Adipocyte (in vitro differentiated cells): ENCODE results near the gene CHMP1B.

Experiments used
- DNase-seq: peaks from one replicate; pipeline ENCODE4 v3.0.0-alpha.2; 2015; ENCODE audit warnings: low read depth
- H3K27me3 ChIP-seq: replicated peaks from 2 replicates; pipeline ENCODE4 v1.7.0; 2013; ENCODE audit warnings: mild to moderate bottlenecking, low read length, moderate library complexity; ENCODE audit not compliant: control insufficient read depth, insufficient read depth
- H3K36me3 ChIP-seq: 2 replicates; pipeline ENCODE4 v1.7.0; 2013; ENCODE audit warnings: low read length, mild to moderate bottlenecking, moderate library complexity; ENCODE audit not compliant: control insufficient read depth, insufficient read depth, severe bottlenecking
- H3K4me1 ChIP-seq: 2 replicates; pipeline ENCODE4 v1.7.0; 2013; ENCODE audit warnings: mild to moderate bottlenecking, low read length, moderate library complexity; ENCODE audit not compliant: control insufficient read depth, insufficient read depth
- H3K4me3 ChIP-seq: 2 replicates; pipeline ENCODE4 v1.7.0; 2013; ENCODE audit warnings: mild to moderate bottlenecking, low read length, moderate library complexity
- H3K9ac ChIP-seq: 2 replicates; pipeline ENCODE4 v1.7.0; 2013; ENCODE audit warnings: mild to moderate bottlenecking, low read length, moderate library complexity
- H3K9me3 ChIP-seq: 2 replicates; pipeline ENCODE4 v1.7.0; 2013; ENCODE audit warnings: mild to moderate bottlenecking, low read length, moderate library complexity; ENCODE audit not compliant: control insufficient read depth

Gene CHMP1B

DNA sequence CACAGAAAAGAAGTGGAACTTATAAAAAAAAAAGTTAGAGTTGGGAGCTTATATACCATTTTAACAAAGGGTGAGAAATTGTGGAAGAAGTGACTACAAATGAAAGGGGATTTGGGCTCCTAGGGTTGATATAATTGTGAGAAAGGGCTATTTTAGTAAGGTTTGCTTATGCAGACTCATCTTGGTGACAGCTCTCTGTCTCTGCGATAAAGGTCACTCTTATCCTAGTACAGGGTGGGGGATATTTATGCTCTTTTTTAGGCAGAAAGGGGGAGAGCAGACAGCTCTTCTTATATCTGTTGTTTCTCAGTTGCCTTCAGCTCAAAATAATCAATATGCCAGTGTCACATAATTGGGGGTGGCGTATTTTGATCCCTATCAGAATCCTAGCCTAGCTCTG, 31.3 kb upstream of the CHMP1B start:
- H3K27me3 ChIP-seq, result no peaks in the 10 kb centered on the region
- no peaks in the 10 kb centered on the region for H3K36me3 ChIP-seq
- H3K4me3 ChIP-seq, result no peak overlapping the region
- DNase-seq, result no peak
- H3K9me3 ChIP-seq, result peaks cover 3% of the 10 kb centered on the region
- no peaks in the 10 kb centered on the region for H3K4me1 ChIP-seq
- no peak overlapping the region for H3K9ac ChIP-seq

DNA sequence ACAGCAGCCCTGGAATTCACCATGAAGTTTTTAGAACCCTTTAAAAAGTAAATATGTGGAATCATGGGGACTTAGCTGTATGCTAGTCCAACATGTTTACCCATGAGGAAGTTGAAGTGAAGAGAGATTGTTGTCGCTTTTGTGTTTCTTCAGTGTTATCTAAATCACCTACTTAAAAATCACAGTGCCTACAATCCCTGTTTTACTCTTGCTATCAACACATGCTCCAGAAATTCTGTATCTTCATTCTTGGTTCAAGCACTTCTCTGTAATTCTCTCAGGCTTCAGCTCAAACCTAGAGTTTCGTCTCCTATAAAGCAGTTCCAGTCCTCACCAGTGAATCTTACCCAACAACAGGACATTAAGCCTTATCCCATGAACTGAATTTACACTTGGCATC, 30.5 kb upstream of the CHMP1B start:
- Histone ChIP-seq H3K9ac (no peak overlapping the region), H3K36me3 (no peaks in the 10 kb centered on the region), H3K4me1 (no peaks in the 10 kb centered on the region), H3K9me3 (peaks cover 3% of the 10 kb centered on the region), H3K27me3 (no peaks in the 10 kb centered on the region), H3K4me3 (no peak overlapping the region)
- no peak for DNase-seq

DNA sequence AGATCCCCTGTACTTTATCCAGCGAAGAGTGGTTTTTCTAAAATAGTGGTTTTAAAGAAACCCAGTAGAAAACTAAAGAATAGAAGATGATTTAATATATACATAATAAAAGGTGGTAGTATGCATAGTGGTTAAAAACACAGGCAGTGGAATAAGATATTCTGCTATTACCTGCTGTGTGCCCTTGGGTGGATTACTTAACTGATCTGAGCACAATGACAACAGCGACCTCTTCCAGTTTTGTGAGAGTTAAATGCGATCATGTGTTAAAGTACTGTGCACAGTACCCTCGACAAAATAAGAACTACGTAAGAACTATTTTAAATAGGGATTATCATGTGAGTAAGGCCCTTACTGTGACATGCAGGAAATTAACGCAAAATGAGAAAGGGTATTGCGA, 30.0 kb upstream of the CHMP1B start:
- no peaks in the 10 kb centered on the region for H3K4me1 ChIP-seq
- H3K9me3 ChIP-seq, result peaks cover 3% of the 10 kb centered on the region
- DNase-seq, result no peak
- H3K27me3 ChIP-seq, result no peaks in the 10 kb centered on the region
- no peaks in the 10 kb centered on the region for H3K36me3 ChIP-seq
- no peak overlapping the region for H3K9ac ChIP-seq
- H3K4me3 ChIP-seq, result no peak overlapping the region

DNA sequence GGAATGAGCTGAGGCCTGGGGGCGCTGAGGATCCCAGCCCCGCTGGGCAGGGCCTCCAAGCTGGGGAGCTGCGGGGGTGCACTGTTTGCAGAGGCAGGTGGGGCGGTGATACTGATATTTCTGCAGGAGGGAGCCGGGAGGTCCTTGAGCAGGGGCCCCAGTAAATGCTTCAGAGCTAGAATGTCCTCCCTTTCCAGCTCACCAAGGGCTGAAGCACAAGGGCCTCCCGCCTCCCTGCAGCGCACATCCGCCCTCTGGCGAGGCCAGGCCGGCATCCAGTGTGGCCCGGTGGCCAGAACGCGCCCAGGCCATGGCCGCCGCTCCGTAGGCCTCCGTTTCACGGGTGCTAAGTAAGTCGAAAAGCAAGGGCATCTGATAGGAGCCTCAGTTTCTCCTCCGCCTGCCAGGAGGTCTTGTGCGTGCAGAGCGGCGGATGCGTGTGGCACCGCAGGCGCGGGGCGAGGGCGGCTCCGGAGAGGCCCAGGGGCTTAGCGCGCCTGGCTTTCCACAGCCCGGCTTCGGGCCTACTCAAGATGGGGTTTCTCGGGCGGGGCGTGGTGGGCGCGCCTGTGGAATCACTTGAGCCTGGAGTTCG, 29.5 kb upstream of the CHMP1B start:
- Histone ChIP-seq H3K9ac (no peak overlapping the region), H3K36me3 (no peaks in the 10 kb centered on the region), H3K9me3 (peaks cover 3% of the 10 kb centered on the region), H3K27me3 (no peaks in the 10 kb centered on the region), H3K4me1 (no peaks in the 10 kb centered on the region), H3K4me3 (no peak overlapping the region)
- DNase-seq, result no peak

- no peak overlapping the region for H3K4me3 ChIP-seq
- H3K4me1 ChIP-seq, result no peaks in the 10 kb centered on the region
- no peak for DNase-seq
Observed at GRCh38 chr18:11823545-11823944, 27.7 kb upstream of the CHMP1B start.

GRCh38 chr18:11826836-11827235, 24.4 kb upstream of the CHMP1B start:
- Histone ChIP-seq H3K9ac (no peak overlapping the region), H3K36me3 (no peaks in the 10 kb centered on the region), H3K4me1 (no peaks in the 10 kb centered on the region), H3K27me3 (no peaks in the 10 kb centered on the region), H3K4me3 (no peak overlapping the region), H3K9me3 (no peaks in the 10 kb centered on the region)
- DNase-seq, result no peak

More at GRCh38 chr18:11823545-11823944, 27.7 kb upstream of the CHMP1B start:
- H3K9me3 ChIP-seq, result peaks cover 3% of the 10 kb centered on the region
- H3K27me3 ChIP-seq, result no peaks in the 10 kb centered on the region
- no peaks in the 10 kb centered on the region for H3K36me3 ChIP-seq
- H3K9ac ChIP-seq, result no peak overlapping the region

DNA sequence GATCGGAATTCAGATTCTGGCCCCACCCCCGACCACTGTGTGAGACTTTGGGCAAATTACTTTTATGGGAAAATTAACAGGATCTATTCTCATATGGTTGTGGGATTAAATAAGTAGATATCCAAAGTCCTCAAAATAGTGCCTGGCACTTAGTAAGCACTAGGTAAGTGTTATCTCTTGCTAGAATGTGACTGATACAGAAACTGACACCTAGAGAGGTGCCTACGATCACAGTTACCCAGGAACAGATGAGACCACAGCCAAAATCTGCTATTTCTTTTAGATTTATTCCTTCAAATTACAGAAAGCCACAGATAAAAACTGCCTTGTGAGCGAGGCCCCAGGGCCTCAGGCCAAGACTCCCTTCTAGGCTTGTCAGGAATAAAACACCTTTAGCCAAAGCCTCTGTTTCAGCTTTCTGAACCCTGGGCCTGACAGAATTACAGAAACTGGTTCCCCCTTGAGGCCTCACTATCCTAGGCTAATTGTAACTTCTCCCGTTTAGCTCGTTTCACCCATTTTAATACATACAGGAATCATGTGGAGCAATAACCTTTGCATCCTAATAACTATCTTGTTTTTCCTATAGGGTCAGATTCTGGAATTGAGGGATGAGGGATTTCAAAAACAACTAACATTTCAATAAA, 22.3 kb upstream of the CHMP1B start:
- no peak for DNase-seq
- Histone ChIP-seq H3K27me3 (no peaks in the 10 kb centered on the region), H3K4me1 (no peaks in the 10 kb centered on the region), H3K4me3 (no peak overlapping the region), H3K9me3 (no peaks in the 10 kb centered on the region), H3K36me3 (no peaks in the 10 kb centered on the region), H3K9ac (no peak overlapping the region)

DNA sequence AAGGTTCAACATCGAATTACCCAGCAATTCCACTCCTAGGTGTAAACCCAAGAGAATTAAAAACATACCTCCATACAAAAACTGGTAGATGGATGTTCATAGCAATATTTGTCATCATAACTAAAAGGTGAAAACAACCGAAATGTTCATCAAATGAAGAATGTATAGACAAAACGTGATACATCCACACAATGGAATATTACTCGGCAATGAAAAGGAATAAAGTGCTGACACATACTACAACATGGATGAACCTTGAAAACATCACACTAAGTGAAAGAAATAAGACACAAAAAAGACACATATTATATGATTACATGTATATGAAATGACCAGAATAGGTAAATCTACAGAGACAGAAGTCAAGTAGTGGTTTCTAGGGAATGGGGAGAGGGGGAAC, 20.6 kb upstream of the CHMP1B start:
- Histone ChIP-seq H3K9ac (no peak overlapping the region), H3K27me3 (no peaks in the 10 kb centered on the region), H3K4me3 (no peak overlapping the region), H3K4me1 (no peaks in the 10 kb centered on the region), H3K36me3 (no peaks in the 10 kb centered on the region), H3K9me3 (no peaks in the 10 kb centered on the region)
- no peak for DNase-seq

DNA sequence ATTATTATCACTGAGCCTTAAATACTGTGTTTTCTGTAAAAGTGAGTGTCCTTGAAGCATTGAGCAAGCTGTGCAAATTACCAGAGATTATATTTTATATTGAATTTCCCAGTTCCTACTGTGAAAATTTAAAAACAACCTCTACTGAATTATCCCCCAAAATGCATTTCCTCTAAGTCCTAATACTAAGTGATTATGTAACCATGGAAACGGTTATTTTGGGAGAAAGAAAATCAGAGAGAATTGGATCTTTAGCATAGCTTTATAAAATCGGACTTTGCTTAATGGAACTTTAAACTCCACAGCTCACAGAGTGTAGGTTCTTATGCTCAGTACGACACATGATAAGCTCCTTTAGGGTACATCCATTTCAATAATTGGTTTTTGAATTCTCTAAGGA, 19.3 kb upstream of the CHMP1B start:
- Histone ChIP-seq H3K36me3 (no peaks in the 10 kb centered on the region), H3K4me1 (no peaks in the 10 kb centered on the region), H3K4me3 (no peak overlapping the region), H3K9me3 (no peaks in the 10 kb centered on the region), H3K9ac (no peak overlapping the region), H3K27me3 (no peaks in the 10 kb centered on the region)
- DNase-seq, result no peak

GRCh38 chr18:11834772-11835171, 16.4 kb upstream of the CHMP1B start:
- no peak for DNase-seq
- Histone ChIP-seq H3K4me1 (no peaks in the 10 kb centered on the region), H3K9me3 (no peaks in the 10 kb centered on the region), H3K36me3 (no peaks in the 10 kb centered on the region), H3K27me3 (no peaks in the 10 kb centered on the region), H3K4me3 (no peak overlapping the region), H3K9ac (no peak overlapping the region)

DNA sequence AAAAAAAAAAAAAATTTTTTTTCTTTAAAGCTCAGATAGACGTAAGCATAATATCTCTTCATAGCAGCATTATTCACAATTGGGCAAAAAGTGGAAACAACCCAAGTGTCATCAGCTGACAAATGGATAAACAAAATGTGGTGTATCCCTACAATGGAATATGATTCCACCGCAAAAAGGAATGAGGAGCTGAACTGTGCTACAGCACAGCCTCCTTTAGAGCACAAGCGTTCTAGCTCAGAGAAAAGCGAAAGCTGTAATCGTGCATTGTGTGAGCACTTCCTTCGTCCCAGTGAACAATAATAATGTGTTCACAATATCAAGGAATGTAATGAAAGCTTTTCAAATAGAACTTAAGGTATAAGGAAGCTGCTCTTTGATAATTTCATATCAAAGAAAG, 11.7 kb upstream of the CHMP1B start:
- Histone ChIP-seq H3K4me3 (no peak overlapping the region), H3K9me3 (no peaks in the 10 kb centered on the region), H3K27me3 (no peaks in the 10 kb centered on the region), H3K4me1 (no peaks in the 10 kb centered on the region), H3K9ac (no peak overlapping the region), H3K36me3 (no peaks in the 10 kb centered on the region)
- no peak for DNase-seq

DNA sequence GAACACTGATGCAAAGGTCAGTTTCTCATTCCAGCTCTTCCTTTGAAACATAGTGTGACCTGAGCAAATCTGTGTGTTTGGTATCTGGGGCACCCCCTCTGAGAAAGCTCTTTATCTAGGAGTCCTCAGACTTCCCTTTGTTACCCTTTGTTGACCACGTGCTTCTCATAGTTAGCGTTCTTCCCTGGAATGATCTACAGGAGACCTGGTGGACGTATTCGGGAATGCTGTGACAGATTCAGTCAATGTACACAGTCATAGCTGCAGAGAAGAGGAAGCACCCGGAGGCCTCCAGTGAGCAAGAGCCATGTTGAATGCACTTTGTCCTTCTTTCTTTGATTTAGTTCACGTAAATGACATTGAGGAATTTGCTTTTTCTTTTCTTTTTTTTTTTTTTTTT, 10.7 kb upstream of the CHMP1B start:
- no peaks in the 10 kb centered on the region for H3K9me3 ChIP-seq
- no peaks in the 10 kb centered on the region for H3K36me3 ChIP-seq
- no peak overlapping the region for H3K9ac ChIP-seq
- H3K4me1 ChIP-seq, result no peaks in the 10 kb centered on the region
- no peak overlapping the region for H3K4me3 ChIP-seq
- no peak for DNase-seq
- H3K27me3 ChIP-seq, result no peaks in the 10 kb centered on the region
